Uterus (tissue), 4 donors: ENCODE data around the gene AUTS2. TPM values are rescaled to one million over a fixed set of nuclear protein-coding genes. Genes with fewer than 3 reads are reported as not detected.

Experiments used
- DNase-seq, 2 donors: peaks; one replicate each; pipeline ENCODE4 v3.0.0-alpha.2; 2019 to 2020
- H3K27ac ChIP-seq, 2 donors: fragments of 200-600 bp; sonication (generic); 1 replicate in 1 of 2; 2 replicates in 1 of 2; pipeline ENCODE4 v1.5.1; 2016 to 2018
- H3K27me3 ChIP-seq, 2 donors: fragments of 200-600 bp; sonication (generic); one replicate each; pipeline ENCODE4 v1.5.1; 2018 to 2019; ENCODE audit warnings: control low read depth in 1 of 2
- H3K36me3 ChIP-seq, 2 donors: fragments of 200-600 bp; sonication (generic); one replicate each; pipeline ENCODE4 v1.5.1; 2019; ENCODE audit warnings: control low read depth in 1 of 2
- H3K4me1 ChIP-seq, 2 donors: fragments of 200-600 bp; sonication (generic); one replicate each; pipeline ENCODE4 v1.5.1; 2018 to 2019; ENCODE audit warnings: control low read depth in 1 of 2
- H3K4me3 ChIP-seq, 2 donors: fragments of 200-600 bp; sonication (generic); 1 replicate in 1 of 2; 2 replicates in 1 of 2; pipeline ENCODE4 v1.5.1; 2018 to 2019; ENCODE audit warnings: mild to moderate bottlenecking in 1 of 2
- H3K9me3 ChIP-seq, 2 donors: fragments of 200-600 bp; sonication (generic); one replicate each; pipeline ENCODE4 v1.5.1; 2019; ENCODE audit warnings: control low read depth in 1 of 2
- CTCF ChIP-seq, 4 experiments: fragments of 200-600 bp in 2 of 4; fragments of 450-650 bp in 2 of 4; sonication (generic) in 2 of 4; IDR thresholded peaks; one replicate each; pipeline ENCODE4 v1.5.1; 2016 to 2019; ENCODE audit warnings: antibody characterized with exemption in 4 of 4, mild to moderate bottlenecking in 2 of 4, moderate library complexity in 1 of 4
- POLR2A ChIP-seq, 2 donors: fragments of 450-650 bp; IDR thresholded peaks; one replicate each; pipeline ENCODE4 v1.6.1; 2016; ENCODE audit warnings: antibody characterized with exemption in 2 of 2, mild to moderate bottlenecking in 1 of 2, moderate library complexity in 1 of 2
- intact Hi-C: fragments of 100-400 bp; cut with DNase I; formaldehyde crosslinking; loops from one replicate; pipeline ENCODE4 v1.15.1; 2023; ENCODE audit warnings: low total_unique reads
- total RNA-seq, 4 donors: library from RNA; depleted of rRNA in 3 of 4; stranded (reverse); fragments of >200 nt in 3 of 4; gene quantifications; one replicate each; pipeline versions ENCODE4 v1.1.0 to v1.2.4, GENCODE V29; 2014 to 2023
- donor health status: DM: yes; HTN: yes; CAD: no.

Gene AUTS2
- total RNA-seq, 4 donors from 2014 or later, result 10.5 to 58.2 (median 30.0) TPM

- DNase-seq, result no peak
- Histone ChIP-seq H3K27ac (no peak overlapping the region), H3K36me3 (no peaks in the 10 kb centered on the region), H3K4me3 (no peak overlapping the region), H3K4me1 (peaks cover 0 to 3% of the 10 kb centered on the region in 2 donors), H3K9me3 (no peaks in the 10 kb centered on the region), H3K27me3 (no peaks in the 10 kb centered on the region)
- TF ChIP-seq CTCF (IDR thresholded peaks at IDR 0.05) (no peak), POLR2A (IDR thresholded peaks at IDR 0.05) (no peak)
- intact Hi-C loops, result no loop called here
These were observed 70.1 kb downstream of the AUTS2 start for GRCh38 chr7:69668339-69668870.

DNA sequence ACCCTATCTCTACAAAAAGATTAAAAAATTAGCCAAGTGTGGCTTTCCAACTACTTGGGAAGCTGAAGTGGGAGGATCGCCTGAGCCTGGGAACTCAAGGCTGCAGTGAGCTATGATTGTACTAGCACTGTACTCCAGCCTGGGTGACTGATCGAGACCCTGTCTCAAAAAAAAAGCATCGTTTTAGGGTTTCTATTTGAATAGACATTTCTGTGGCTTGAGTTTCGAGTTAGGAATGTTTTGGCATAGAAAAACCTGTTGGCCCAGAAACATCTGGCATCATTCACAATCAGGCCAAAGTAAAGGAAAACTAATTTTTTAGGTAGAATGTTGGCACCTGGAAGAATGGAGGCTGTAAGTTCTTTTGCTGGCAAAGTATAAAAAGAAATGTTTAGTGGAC is 72.4 kb downstream of the AUTS2 start:
- H3K27ac ChIP-seq, result no peak overlapping the region
- no peaks in the 10 kb centered on the region for H3K27me3 ChIP-seq
- no peak for DNase-seq
- TF ChIP-seq POLR2A (IDR thresholded peaks at IDR 0.05) (no peak), CTCF (IDR thresholded peaks at IDR 0.05) (no peak)
- peaks cover 0 to 3% of the 10 kb centered on the region in 2 donors for H3K4me1 ChIP-seq
- no peaks in the 10 kb centered on the region for H3K36me3 ChIP-seq
- no peak overlapping the region for H3K4me3 ChIP-seq
- no peaks in the 10 kb centered on the region for H3K9me3 ChIP-seq
- intact Hi-C loops, result no loop called here

DNA sequence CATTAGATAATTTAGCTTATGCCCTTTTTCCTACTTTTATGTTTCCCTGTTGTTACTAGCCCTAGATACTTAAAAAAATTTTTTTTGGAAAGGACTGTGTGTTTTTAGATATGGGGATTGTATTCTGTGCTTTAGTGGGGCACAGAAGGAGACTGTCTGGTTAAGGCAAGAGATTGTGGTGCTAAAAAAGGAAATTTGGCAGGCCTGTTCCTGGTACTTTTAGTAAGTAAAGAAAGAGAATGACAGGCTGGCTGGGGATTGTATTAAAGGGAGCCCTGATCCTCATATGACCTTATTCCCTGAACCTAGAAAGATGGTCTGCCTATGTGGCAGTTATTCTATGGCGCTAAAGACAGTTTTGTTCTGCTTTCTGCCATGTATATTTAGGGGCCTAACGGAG is 74.8 kb downstream of the AUTS2 start:
- TF ChIP-seq CTCF (IDR thresholded peaks at IDR 0.05) (no peak), POLR2A (IDR thresholded peaks at IDR 0.05) (no peak)
- H3K27ac ChIP-seq, result no peak overlapping the region
- peaks cover 0 to 3% of the 10 kb centered on the region in 2 donors for H3K4me1 ChIP-seq
- H3K36me3 ChIP-seq, result no peaks in the 10 kb centered on the region
- intact Hi-C loops, result no loop called here
- no peak overlapping the region for H3K4me3 ChIP-seq
- H3K9me3 ChIP-seq, result no peaks in the 10 kb centered on the region
- DNase-seq, result no peak
- no peaks in the 10 kb centered on the region for H3K27me3 ChIP-seq

DNA sequence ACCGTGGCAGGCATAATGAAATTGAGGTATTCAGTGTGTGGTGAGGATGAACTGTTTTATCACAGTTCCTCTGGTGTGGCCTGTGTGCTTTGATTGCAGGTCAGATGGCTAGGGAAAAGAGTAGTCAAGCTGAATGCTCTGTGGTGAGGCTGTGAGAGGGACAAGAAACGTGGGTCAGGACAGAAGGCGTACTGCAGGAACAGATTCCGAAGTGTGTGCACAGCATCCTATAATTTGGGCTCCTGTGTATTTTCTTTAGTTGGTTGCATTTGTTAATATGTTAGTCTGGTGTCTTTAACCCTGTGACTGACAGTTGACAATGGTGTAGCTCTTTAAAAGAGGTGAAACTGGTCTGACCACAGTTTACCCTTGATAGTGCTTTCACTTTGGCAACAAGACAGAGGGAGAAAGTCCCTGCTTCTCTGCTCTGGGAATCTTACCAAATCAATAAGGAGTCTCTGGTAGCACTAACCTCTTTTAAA is 76.5 kb downstream of the AUTS2 start:
- Histone ChIP-seq H3K4me3 (no peak overlapping the region), H3K4me1 (peaks cover 0 to 3% of the 10 kb centered on the region in 2 donors), H3K27me3 (no peaks in the 10 kb centered on the region), H3K36me3 (no peaks in the 10 kb centered on the region), H3K9me3 (no peaks in the 10 kb centered on the region), H3K27ac (no peak overlapping the region)
- intact Hi-C loops, result no loop called here
- TF ChIP-seq CTCF (IDR thresholded peaks at IDR 0.05), result no peak
- TF ChIP-seq POLR2A (IDR thresholded peaks at IDR 0.05), result no peak
- no peak for DNase-seq

GRCh38 chr7:69676247-69676646 is 78.0 kb downstream of the AUTS2 start:
- peak overlapping the region in 1 of 2 donors; percentile 68 for H3K27ac ChIP-seq
- no peak for DNase-seq
- no peaks in the 10 kb centered on the region for H3K4me1 ChIP-seq
- H3K4me3 ChIP-seq, result no peak overlapping the region
- TF ChIP-seq CTCF (IDR thresholded peaks at IDR 0.05) (no peak), POLR2A (IDR thresholded peaks at IDR 0.05) (no peak)
- H3K27me3 ChIP-seq, result no peaks in the 10 kb centered on the region
- H3K9me3 ChIP-seq, result no peaks in the 10 kb centered on the region
- H3K36me3 ChIP-seq, result no peaks in the 10 kb centered on the region
- intact Hi-C loops, result no loop called here
